ENCODE results near the gene PRUNE2.

GRCh38 chr9:76913467-76913866 lies 7.6 kb upstream of the PRUNE2 start:
- TF ChIP-seq EZH2phosphoT487 (conservative IDR thresholded peaks at IDR 0.05; ENCODE audit: low read length) (no peak), CTCF (IDR thresholded peaks at IDR 0.05; ENCODE audit: insufficient read depth, low read length, poor library complexity, severe bottlenecking) (no peak)
